Activated naive CD8-positive, alpha-beta T cell (primary cell): ENCODE results near the gene AOPEP.

Source experiments
- H3K27ac Mint-ChIP-seq: one replicate; pipeline ENCODE4 v1.8.0; 2021; ENCODE audit warnings: mixed read lengths
- H3K27me3 Mint-ChIP-seq: one replicate; pipeline ENCODE4 v1.8.0; 2021; ENCODE audit warnings: mixed read lengths
- H3K36me3 Mint-ChIP-seq: one replicate; pipeline ENCODE4 v1.8.0; 2021; ENCODE audit warnings: mixed read lengths
- H3K4me1 Mint-ChIP-seq: one replicate; pipeline ENCODE4 v1.8.0; 2021; ENCODE audit warnings: low read depth, mixed read lengths
- H3K4me3 Mint-ChIP-seq: one replicate; pipeline ENCODE4 v1.8.0; 2021; ENCODE audit warnings: mild to moderate bottlenecking, mixed read lengths
- H3K9me3 Mint-ChIP-seq: one replicate; pipeline ENCODE4 v1.8.0; 2021; ENCODE audit warnings: low read depth, mixed read lengths

Gene AOPEP

DNA sequence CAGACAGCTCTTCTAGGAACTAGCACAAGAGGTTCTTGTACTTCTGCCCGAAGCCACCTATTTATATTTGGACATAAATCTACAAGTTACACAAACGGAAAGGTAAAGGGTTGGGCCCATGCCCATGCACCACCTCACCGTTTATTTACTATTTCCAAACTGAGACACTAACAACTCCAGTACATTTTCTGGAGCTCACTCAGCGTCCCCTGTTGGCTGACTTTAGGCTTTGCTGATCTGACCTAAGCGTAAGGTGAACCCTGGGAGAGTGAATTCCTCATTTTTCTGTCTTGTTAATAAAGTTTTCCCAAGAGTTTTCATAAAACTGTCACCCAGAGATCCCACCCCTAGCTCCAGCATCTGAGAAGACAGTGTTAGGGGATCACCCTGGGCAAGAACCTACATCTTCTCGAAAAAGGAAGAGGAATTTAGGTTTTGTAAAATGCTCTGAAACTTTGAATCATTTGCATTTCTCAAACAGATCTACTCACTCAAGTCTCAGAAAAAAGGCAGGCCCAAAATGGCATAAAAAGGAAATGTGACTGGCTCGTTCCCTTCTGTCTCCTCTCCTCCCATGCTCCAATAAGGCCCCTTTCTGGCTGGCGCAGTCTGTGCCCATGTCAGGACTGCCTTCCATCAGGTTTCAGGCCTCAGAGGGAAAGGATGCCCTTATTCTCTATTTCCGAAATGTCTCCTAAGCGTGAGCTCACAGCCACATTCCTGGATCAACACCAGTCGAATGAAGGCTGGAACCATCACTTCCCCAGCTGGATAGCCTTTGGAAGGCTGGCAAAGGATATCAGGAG, 389.7 kb downstream of the AOPEP start:
- Mint-ChIP-seq H3K4me1 (no peaks in the 10 kb centered on the region), H3K9me3 (no peaks in the 10 kb centered on the region), H3K27me3 (no peaks in the 10 kb centered on the region), H3K4me3 (no peak overlapping the region), H3K36me3 (peaks cover 3% of the 10 kb centered on the region), H3K27ac (no peak overlapping the region)

DNA sequence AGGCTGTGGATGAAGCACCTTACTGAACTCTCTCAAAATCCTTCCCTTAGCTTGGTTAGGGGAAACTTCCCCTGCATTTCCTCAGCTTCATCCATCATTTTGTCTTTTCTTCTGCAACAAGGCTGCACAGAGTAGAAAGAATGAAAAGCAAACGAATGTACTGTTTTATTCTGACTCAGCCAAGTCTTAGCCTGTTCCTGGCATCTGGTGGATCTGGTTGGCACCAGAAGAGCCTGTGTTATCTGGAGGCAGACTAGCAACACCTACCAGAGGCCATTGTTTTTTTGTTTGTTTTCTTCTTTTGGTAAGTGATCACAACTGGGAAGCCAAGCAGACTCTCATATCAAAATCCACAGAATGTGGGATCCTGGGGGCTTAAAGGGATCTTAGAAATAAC, 390.3 kb downstream of the AOPEP start:
- peaks cover 3% of the 10 kb centered on the region for H3K36me3 Mint-ChIP-seq
- H3K4me3 Mint-ChIP-seq = no peak overlapping the region
- H3K27me3 Mint-ChIP-seq = no peaks in the 10 kb centered on the region
- no peaks in the 10 kb centered on the region for H3K4me1 Mint-ChIP-seq
- no peaks in the 10 kb centered on the region for H3K9me3 Mint-ChIP-seq
- no peak overlapping the region for H3K27ac Mint-ChIP-seq

DNA sequence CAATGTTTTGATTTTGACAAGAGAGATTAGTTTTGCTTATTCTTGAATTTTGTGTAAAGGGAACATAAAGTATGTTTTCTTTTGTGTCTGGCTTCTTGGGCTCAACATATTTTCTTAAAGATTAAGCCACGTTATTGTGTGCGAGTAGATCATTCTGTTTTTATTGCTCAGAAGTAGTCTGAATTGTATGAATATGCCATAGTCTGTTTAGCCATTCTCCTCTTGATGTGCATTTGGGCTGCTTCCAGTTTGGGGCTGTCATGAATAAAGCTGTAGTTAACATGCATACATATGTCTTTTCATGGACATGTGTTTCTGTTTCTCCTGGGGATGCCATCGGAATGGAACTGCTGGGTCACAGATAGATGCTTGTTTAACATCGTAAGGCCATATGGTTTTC, 392.1 kb downstream of the AOPEP start:
- Mint-ChIP-seq H3K36me3 (peaks cover 3% of the 10 kb centered on the region), H3K9me3 (no peaks in the 10 kb centered on the region), H3K4me3 (no peak overlapping the region), H3K4me1 (no peaks in the 10 kb centered on the region), H3K27ac (no peak overlapping the region), H3K27me3 (no peaks in the 10 kb centered on the region)

DNA sequence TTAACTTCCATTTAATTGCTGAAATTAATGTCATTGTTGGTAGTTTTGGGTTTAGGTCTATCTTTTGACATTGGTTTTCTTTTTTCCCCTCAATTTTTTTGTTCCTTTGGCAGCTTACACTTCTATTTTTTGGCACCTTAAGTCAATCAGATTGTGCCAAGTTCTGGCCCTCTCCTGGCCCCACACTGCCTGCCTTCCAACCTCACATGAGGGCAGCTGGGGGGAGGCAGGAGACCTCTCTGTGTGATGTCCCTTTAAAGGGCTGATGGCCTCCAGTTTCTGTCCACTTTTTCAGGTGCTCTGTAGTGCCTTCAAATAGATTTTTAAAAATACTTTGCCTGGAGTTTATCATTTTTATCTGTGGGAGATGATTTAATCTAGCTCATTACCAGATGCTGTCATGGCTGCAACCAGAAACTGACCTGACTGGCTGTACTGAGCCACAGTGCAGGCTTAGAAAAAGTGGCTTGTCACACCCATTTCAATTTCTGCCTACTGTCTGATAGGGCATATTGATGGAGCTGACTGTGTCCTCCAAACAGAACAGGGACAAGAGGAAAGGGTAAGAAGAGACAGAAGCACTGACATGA, 394.4 kb downstream of the AOPEP start:
- no peaks in the 10 kb centered on the region for H3K27me3 Mint-ChIP-seq
- no peaks in the 10 kb centered on the region for H3K4me1 Mint-ChIP-seq
- no peaks in the 10 kb centered on the region for H3K9me3 Mint-ChIP-seq
- no peak overlapping the region for H3K27ac Mint-ChIP-seq
- H3K36me3 Mint-ChIP-seq = peaks cover 6% of the 10 kb centered on the region
- H3K4me3 Mint-ChIP-seq = no peak overlapping the region

DNA sequence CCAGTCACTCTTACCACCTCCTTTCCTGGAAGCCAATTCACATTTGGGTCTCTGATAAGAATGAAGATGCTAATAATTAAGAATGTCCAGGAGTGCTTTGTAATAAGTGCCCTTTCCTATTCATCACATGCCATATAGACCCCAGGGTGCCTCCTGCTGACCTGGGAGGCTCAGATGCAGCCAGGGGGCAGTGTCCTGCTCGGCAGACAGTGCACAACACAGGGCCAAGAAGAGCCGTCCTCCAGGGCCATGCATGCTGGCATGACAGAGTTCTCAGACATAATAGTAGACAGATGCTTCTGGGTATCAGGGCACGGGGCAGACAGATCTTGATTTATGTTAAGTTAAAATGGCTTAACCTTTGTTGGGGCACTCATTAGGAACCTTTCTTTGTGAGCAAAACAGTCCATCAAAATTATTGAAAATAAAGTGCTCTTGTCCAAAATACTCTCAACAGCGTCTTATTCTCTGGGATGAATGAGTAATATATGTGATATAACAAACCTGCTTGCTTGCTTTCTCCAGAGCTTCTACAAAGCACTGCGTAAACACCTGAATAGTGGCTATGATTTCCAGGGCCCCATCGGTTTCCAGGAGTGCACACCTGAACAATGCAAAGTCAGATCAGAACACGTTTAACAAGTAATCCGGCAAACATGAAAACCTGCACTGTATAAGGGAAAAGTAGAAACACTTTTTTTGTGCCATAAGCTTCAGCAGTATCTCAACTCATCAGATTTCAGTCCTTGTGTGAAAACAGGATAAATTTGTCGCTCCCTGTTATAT, 398.3 kb downstream of the AOPEP start:
- Mint-ChIP-seq H3K4me1 (no peaks in the 10 kb centered on the region), H3K9me3 (no peaks in the 10 kb centered on the region), H3K4me3 (no peak overlapping the region), H3K27ac (no peak overlapping the region), H3K36me3 (peaks cover 6% of the 10 kb centered on the region), H3K27me3 (no peaks in the 10 kb centered on the region)

DNA sequence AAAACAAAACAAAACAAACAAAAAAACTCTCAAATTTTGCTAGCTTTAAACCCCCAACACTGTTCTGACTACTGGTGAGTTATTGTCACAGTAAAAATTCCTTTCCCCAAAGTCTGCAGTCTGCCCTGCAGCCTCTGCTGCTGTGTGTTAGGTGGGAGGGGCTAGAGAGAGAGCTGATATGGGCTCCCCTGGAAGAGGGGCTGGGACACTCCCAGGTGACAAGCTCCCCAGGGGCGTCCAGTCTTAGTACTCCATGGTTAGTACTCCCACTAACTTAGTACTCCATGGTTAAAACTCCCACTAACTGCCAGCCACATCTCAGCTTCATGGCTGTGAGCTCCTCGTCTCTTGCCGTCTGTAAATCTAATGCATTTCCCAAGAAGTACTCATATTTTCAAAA, 399.2 kb downstream of the AOPEP start:
- Mint-ChIP-seq H3K27ac (no peak overlapping the region), H3K36me3 (peaks cover 6% of the 10 kb centered on the region), H3K27me3 (no peaks in the 10 kb centered on the region), H3K4me1 (no peaks in the 10 kb centered on the region), H3K9me3 (no peaks in the 10 kb centered on the region), H3K4me3 (no peak overlapping the region)

DNA sequence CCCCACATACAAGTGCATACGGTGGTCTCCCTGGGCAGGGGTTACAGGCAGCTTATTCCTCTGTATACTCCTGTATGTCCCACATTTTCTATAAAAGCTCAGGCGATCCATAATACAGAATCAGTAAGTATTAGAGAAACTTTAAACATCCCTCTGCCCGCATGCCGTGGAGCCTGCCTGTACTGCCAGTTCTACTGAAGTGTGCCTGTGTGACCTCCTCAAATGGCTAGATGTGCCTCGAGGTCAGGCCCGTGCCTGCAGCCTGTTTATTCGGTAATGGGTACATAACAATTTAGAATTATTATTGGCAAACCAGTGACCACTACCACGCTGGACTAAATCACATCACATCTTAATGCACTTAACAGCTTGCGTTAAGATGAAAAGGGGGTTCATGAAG, 400.2 kb downstream of the AOPEP start:
- Mint-ChIP-seq H3K27me3 (no peaks in the 10 kb centered on the region), H3K4me1 (no peaks in the 10 kb centered on the region), H3K4me3 (no peak overlapping the region), H3K27ac (no peak overlapping the region), H3K36me3 (peaks cover 6% of the 10 kb centered on the region), H3K9me3 (no peaks in the 10 kb centered on the region)

DNA sequence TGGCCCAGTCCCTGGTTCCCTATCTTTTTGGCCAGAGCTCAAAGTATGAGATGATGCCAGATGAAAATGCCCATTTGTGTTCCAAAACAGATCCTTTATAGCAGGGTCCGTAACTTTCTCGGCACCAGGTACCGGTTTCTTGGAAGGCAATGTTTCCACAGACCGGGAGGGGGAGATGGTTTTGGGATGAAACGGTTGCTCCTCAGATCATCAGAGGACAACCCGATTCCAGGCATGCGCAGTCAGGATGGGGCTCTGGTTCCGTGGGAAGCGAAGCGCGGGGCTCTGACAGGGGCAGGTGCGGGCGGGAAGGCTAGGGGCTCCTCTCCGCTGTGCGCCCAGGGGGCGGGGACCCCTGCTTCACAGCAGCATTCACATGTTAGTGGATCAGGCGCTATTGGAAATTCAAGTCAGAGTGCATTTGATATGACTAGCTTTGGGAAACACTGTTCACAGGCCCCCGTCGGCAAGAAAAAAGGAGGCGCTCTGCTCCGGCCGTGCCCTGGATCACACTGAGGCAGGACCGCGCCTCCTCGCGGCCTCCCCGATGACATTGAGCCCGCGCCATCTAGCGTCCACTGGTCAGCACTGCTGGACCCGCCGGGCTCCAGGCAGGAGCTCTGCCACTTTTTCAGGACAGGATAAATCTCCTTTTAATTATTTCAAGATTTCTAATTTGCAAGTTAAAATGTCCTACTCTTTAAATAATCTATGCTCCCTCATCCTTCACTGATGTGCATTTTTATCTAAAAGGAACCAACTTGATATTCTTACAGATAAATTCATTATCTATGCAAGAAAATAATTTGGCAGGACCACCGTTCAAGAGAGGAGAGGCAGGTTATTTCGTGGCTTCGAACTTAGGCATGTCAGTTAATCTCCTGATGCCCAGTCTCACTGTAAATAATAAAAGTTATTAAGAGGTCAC, 401.0 kb downstream of the AOPEP start:
- no peak overlapping the region for H3K27ac Mint-ChIP-seq
- H3K4me3 Mint-ChIP-seq = no peak overlapping the region
- H3K27me3 Mint-ChIP-seq = no peaks in the 10 kb centered on the region
- peaks cover 6% of the 10 kb centered on the region for H3K36me3 Mint-ChIP-seq
- no peaks in the 10 kb centered on the region for H3K4me1 Mint-ChIP-seq
- no peaks in the 10 kb centered on the region for H3K9me3 Mint-ChIP-seq

DNA sequence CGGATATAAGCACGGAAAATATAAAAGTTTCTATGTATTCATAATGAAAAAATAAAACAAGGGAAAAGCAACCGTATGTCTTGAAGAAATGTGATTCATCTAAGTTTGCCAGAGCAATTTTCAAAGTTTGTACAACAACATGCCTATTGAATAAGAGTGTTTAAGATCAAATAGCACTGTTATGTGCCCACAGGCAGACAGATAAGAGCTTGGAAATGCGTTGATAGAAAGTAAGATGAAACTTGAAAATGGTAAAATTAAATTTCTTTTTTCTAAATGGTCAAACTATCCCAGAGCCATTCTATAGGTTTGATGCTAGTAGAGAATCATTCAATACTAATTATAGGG, 401.7 kb downstream of the AOPEP start:
- no peaks in the 10 kb centered on the region for H3K4me1 Mint-ChIP-seq
- no peak overlapping the region for H3K27ac Mint-ChIP-seq
- no peaks in the 10 kb centered on the region for H3K9me3 Mint-ChIP-seq
- no peaks in the 10 kb centered on the region for H3K27me3 Mint-ChIP-seq
- H3K4me3 Mint-ChIP-seq = no peak overlapping the region
- H3K36me3 Mint-ChIP-seq = peaks cover 8% of the 10 kb centered on the region

DNA sequence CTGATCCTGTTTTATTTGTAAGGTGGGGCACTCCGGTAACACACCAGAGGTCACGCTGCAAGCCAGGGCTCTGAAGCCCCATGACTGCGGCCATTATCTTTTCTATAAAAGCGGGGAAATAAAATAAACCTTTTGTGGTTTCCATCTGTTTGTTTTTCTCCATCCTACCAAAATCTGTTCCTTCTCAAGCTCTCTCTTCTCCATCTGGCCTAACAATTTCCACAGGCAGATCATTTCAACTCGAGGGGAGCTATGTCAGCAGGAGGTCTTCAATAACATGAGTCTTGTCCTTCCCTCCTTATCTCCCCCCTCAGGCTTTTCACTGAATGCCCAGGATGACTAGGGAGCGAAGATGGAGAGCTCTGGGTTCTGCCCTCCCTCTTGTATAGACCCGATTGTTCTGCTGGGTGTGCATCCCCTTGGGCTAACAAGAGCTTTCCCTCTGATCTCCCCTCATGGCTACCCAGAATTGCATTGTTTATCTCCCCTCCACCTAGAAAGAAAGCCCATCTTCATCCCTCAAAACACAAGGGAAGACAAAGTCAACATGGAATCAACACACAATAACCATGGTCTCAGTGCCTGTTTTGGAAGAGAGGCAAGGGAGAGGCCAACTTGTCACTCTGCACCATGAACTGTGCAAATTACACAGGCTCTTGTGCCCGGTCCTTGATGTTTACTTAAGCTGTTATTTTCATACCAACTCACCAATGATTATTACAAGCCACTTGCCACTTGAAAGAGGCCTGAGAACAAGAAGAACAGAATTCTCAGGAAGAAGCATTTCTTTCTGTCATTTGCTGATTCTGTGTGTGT, 403.2 kb downstream of the AOPEP start:
- no peaks in the 10 kb centered on the region for H3K4me1 Mint-ChIP-seq
- H3K4me3 Mint-ChIP-seq = no peak overlapping the region
- no peaks in the 10 kb centered on the region for H3K9me3 Mint-ChIP-seq
- H3K27ac Mint-ChIP-seq = no peak overlapping the region
- H3K27me3 Mint-ChIP-seq = no peaks in the 10 kb centered on the region
- peaks cover 8% of the 10 kb centered on the region for H3K36me3 Mint-ChIP-seq

DNA sequence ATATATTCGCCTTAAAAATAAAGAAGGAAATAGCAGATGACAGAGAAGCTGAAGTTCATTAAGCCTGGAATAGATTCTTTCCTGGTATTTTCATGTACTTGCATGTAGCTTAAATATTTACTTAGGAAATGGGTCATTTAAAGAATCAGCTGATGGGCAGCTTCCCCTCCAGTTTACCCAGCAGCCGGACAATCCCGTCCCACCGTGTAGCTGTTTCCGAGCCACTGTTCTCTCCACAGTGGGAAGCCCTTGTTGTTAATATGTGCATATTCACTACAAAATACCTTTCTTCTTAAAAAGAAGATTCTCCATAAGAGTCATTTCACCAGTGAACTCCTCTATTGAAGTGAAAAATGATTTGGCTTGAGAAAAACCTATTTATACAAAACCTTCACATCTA, 404.0 kb downstream of the AOPEP start:
- peaks cover 11% of the 10 kb centered on the region for H3K36me3 Mint-ChIP-seq
- no peaks in the 10 kb centered on the region for H3K4me1 Mint-ChIP-seq
- no peaks in the 10 kb centered on the region for H3K9me3 Mint-ChIP-seq
- no peak overlapping the region for H3K27ac Mint-ChIP-seq
- H3K4me3 Mint-ChIP-seq = no peak overlapping the region
- H3K27me3 Mint-ChIP-seq = no peaks in the 10 kb centered on the region

DNA sequence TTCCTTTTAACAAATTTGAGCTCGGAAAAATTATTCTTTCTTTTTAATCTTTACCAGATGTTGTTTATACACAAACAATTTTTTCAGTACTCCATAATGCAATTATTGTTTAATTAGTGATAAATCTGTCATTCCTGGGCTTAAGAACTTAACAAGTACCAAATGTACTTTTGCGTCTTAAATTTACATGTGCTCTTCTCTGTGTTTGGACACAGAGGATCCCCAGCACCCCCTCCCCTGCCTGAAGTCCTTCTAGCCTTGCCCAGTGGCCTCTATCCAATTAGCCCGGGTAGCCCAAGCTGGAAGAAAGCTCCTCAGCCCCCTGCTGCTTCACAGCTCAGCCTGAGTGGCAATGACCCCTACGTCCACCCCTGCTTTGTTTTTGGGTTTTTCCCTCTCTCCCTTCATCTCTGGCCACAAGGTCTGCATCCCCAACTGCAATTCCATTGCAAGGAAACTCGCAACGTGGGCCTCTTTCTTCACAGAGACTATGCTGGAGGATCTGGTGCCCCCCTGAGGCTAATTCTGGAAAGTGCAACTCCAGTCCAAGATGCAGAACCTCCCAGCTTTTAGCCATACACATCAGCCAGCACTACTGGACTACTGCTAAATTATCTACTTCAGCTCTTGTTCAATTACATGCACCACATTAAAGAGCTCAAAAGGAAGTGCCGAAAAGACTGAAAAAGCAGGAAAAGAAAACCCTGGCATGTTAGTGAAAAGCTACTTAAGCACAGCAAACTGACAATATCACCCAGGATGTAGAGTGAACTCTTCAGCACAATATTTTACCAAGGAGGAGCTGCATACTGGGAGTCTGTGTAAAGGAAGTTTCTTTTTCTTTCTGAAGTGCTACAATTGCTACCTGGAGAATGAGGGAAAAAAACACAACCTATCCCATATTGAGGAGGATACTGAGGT, 404.8 kb downstream of the AOPEP start:
- H3K27me3 Mint-ChIP-seq = no peaks in the 10 kb centered on the region
- no peak overlapping the region for H3K27ac Mint-ChIP-seq
- peaks cover 11% of the 10 kb centered on the region for H3K36me3 Mint-ChIP-seq
- no peak overlapping the region for H3K4me3 Mint-ChIP-seq
- H3K4me1 Mint-ChIP-seq = no peaks in the 10 kb centered on the region
- H3K9me3 Mint-ChIP-seq = no peaks in the 10 kb centered on the region
